Activated CD8-positive, alpha-beta T cell treated with anti-CD3 and anti-CD28 coated beads for 36 hours (primary cell): ENCODE measurements around the gene IGSF23. TPM values are rescaled to one million over a fixed set of nuclear protein-coding genes. Genes with fewer than 3 reads are reported as not detected.

Source experiments
- ATAC-seq: fragments of 200-7000 bp; cut with Tn5 transposase; one replicate; pipeline ENCODE4 v1.10.0; 2021; ENCODE audit warnings: mild to moderate bottlenecking, moderate library complexity
- CTCF ChIA-PET: fragments of 350-600 bp; sonication (Branson Sonifier 250); formaldehyde crosslinking; loops from one replicate; lab custom pipeline; 2021; ENCODE audit warnings: antibody characterized with exemption; lab: Charles Lee
- POLR2A ChIA-PET: fragments of 350-600 bp; sonication (Branson Sonifier 250); formaldehyde crosslinking; loops from one replicate; lab custom pipeline; 2021; ENCODE audit warnings: antibody characterized with exemption; lab: Charles Lee
- DNase-seq: peaks from one replicate; pipeline ENCODE4 v3.0.0-alpha.2; 2020
- H3K27ac Mint-ChIP-seq: one replicate; pipeline ENCODE4 v1.8.0; 2021; ENCODE audit warnings: mild to moderate bottlenecking, mixed read lengths
- H3K27me3 Mint-ChIP-seq: one replicate; pipeline ENCODE4 v1.8.0; 2021; ENCODE audit warnings: mixed read lengths
- H3K36me3 Mint-ChIP-seq: one replicate; pipeline ENCODE4 v1.8.0; 2021; ENCODE audit warnings: low read depth, mixed read lengths
- H3K4me1 Mint-ChIP-seq: one replicate; pipeline ENCODE4 v1.8.0; 2021; ENCODE audit warnings: low read depth, mixed read lengths
- H3K4me3 Mint-ChIP-seq: one replicate; pipeline ENCODE4 v1.8.0; 2021; ENCODE audit warnings: mild to moderate bottlenecking, moderate library complexity, mixed read lengths
- H3K9me3 Mint-ChIP-seq: one replicate; pipeline ENCODE4 v1.8.0; 2021; ENCODE audit warnings: mixed read lengths
- intact Hi-C: fragments of 100-400 bp; cut with micrococcal nuclease; formaldehyde crosslinking; loops from one replicate; pipeline ENCODE4 v1.10.0; 2022
- total RNA-seq, 2 experiments: library from RNA; stranded (reverse); gene quantifications; one replicate each; pipeline ENCODE4 v1.2.3, GENCODE V29; 2021
- TF ChIP-seq, protein P1 (sequence below): fragments of 200-600 bp; IDR thresholded peaks from one replicate; pipeline ENCODE4 v1.8.0; 2022; ENCODE audit warnings: antibody characterized with exemption, mild to moderate bottlenecking

Gene IGSF23
- total RNA-seq, 2 experiments from 2014 or later = not detected

DNA sequence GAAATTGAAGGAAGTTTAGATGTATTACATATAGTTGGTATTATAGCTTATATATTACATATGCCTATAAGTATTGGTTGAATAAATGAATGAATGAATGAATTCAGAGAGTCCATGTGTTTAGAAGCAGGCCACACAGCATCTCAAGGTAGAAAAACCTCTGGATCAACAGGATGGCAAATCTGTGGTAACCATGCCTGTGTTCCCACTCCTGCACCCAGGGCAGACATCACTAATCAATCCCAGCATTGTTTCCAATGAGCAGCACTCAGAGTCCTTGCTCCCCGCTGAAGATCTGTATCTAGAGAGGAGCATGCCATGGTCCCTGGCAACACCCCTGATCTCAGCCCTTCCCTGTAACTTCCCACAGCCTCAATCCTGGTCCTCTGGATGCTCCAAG lies 58.9 kb downstream of the IGSF23 start:
- no peaks in the 10 kb centered on the region for H3K36me3 Mint-ChIP-seq
- TF ChIP-seq, protein P1, sequence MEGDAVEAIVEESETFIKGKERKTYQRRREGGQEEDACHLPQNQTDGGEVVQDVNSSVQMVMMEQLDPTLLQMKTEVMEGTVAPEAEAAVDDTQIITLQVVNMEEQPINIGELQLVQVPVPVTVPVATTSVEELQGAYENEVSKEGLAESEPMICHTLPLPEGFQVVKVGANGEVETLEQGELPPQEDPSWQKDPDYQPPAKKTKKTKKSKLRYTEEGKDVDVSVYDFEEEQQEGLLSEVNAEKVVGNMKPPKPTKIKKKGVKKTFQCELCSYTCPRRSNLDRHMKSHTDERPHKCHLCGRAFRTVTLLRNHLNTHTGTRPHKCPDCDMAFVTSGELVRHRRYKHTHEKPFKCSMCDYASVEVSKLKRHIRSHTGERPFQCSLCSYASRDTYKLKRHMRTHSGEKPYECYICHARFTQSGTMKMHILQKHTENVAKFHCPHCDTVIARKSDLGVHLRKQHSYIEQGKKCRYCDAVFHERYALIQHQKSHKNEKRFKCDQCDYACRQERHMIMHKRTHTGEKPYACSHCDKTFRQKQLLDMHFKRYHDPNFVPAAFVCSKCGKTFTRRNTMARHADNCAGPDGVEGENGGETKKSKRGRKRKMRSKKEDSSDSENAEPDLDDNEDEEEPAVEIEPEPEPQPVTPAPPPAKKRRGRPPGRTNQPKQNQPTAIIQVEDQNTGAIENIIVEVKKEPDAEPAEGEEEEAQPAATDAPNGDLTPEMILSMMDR = no peak
- ATAC-seq = no peak
- no peak for DNase-seq
- H3K4me3 Mint-ChIP-seq = no peak overlapping the region
- ChIA-PET POLR2A (no interaction called here), CTCF (interaction anchor here (1.0 kb wide), 1 partner anchor 15 kb away, joined by 5 read pairs; no protein-coding TSS in a partner anchor)
- H3K27me3 Mint-ChIP-seq = no peaks in the 10 kb centered on the region
- intact Hi-C loops = no loop called here
- H3K9me3 Mint-ChIP-seq = no peaks in the 10 kb centered on the region
- no peak overlapping the region for H3K27ac Mint-ChIP-seq
- H3K4me1 Mint-ChIP-seq = no peaks in the 10 kb centered on the region

DNA sequence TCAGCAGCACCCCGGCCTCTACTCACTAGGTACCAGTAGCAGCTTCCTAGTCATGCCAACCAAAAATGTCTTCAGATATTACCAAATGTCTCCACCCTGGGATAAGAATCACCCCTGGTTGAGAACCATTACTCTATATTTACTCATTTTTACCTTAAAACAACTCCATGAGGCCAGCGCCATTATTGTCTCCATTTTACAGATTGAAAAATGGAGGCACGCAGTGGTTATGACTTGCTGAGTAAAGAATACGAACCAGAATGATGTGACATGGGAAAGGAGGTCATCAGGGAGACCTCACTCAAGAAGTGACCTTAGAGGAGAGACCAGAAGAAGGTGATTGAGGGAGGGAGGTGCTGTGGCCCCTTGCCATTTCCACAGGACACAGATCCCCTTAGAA lies 60.1 kb downstream of the IGSF23 start:
- no peak overlapping the region for H3K27ac Mint-ChIP-seq
- H3K9me3 Mint-ChIP-seq = no peaks in the 10 kb centered on the region
- no peak overlapping the region for H3K4me3 Mint-ChIP-seq
- ChIA-PET CTCF (no interaction called here), POLR2A (no interaction called here)
- no peaks in the 10 kb centered on the region for H3K27me3 Mint-ChIP-seq
- ATAC-seq (no peak), DNase-seq (no peak)
- no peaks in the 10 kb centered on the region for H3K4me1 Mint-ChIP-seq
- TF ChIP-seq, protein P1 = no peak
- no peaks in the 10 kb centered on the region for H3K36me3 Mint-ChIP-seq
- intact Hi-C loops = no loop called here

DNA sequence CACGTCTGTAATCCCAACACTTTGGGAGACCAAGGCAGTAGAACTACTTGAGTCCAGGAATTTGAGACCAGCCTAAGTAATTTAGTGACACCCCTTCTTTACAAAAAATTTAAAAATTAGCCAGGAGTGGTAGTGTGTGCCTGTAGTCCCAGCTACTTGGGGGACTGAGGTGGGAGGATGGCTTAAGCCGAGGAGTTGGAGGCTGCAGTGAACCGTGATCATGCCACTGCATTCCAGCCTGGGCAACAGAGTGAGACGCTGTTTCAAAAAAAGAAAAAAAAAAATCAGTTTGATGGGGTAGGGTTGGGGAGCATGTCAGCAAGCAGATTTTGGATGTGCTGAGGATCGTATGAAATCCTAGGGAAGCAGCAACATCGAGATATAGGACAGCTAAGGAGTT lies 62.2 kb downstream of the IGSF23 start:
- TF ChIP-seq, protein P1 = no peak
- no peaks in the 10 kb centered on the region for H3K27me3 Mint-ChIP-seq
- H3K27ac Mint-ChIP-seq = no peak overlapping the region
- CTCF ChIA-PET = interaction anchor here (1.2 to 1.3 kb wide), 2 partner anchors 96 to 109 kb away, joined by 7 read pairs; no protein-coding TSS in a partner anchor
- no peaks in the 10 kb centered on the region for H3K36me3 Mint-ChIP-seq
- ATAC-seq = no peak
- H3K9me3 Mint-ChIP-seq = no peaks in the 10 kb centered on the region
- intact Hi-C loops = no loop called here
- no peak overlapping the region for H3K4me3 Mint-ChIP-seq
- POLR2A ChIA-PET = interaction anchor here (0.5 kb wide), 1 partner anchor 93 kb away, joined by 3 read pairs; no protein-coding TSS in a partner anchor
- H3K4me1 Mint-ChIP-seq = no peaks in the 10 kb centered on the region
- no peak for DNase-seq

DNA sequence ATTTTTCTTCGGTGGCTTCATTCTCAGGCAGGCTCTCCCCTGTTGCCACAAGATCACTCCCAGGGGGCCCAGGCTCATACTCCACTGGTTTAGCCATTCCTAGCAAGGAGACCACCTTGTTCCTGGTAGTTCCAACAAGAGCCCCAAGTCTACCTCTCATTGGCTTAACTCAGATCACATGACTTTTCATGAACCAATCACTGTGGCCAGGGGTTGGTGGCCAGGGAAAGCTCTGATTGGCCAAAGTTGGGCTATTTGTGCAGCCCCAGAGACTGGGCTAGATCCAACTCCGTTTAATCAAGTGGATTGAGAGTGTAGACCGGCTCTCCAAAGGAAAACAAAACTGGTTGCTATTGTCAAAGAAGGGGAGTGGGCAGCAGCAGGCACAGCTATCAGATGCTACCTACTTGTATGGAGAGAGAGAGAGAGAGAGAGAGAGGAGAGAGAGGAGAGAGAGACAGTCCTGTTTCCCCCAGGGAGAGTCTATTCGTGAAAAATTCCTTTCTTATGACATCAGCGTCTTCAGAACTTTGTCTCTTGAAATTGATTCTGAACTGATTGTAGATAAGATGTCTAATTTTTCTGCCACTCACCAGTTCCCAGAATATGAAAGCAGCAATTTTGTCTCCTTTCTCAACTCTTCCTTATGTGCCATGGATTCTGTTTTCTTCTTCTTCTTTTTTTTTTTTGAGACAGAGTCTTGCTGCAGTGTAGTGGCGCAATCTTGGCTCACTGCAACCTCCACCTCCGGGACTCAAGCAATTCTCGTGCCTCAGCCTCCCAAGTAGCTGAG lies 63.9 kb downstream of the IGSF23 start:
- TF ChIP-seq, protein P1 = no peak
- no peak for ATAC-seq
- Mint-ChIP-seq H3K27ac (no peak overlapping the region), H3K4me1 (no peaks in the 10 kb centered on the region), H3K9me3 (no peaks in the 10 kb centered on the region), H3K27me3 (no peaks in the 10 kb centered on the region), H3K4me3 (no peak overlapping the region), H3K36me3 (no peaks in the 10 kb centered on the region)
- no peak for DNase-seq
- intact Hi-C loops = no loop called here
- ChIA-PET POLR2A (interaction anchor here (0.7 kb wide), 1 partner anchor 106 kb away, joined by 3 read pairs; no protein-coding TSS in a partner anchor), CTCF (no interaction called here)

DNA sequence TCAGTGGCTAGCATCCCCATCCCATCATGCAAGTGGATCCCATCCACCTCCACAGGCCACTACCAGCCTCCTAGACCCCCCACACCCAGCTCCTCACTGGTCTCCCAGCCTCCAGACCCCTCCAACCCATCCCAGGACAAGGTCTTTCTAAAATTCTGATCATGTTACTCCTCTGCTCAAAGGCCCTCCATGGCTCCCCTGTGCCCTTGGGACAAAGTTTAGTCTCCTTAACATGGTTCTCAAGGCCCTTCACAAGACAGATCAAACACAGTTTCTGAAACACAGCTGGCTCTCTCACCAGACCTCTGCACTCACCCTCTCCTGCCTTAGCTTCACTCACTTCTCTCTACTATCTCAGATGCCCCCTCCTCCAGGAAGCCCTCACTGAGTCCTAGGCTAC lies 67.2 kb downstream of the IGSF23 start:
- no peak overlapping the region for H3K27ac Mint-ChIP-seq
- POLR2A ChIA-PET = no interaction called here
- CTCF ChIA-PET = interaction anchor here (1.0 kb wide), 2 partner anchors 8 to 164 kb away, joined by 3 to 4 read pairs; no protein-coding TSS in a partner anchor

More for the DNA sequence above, 67.2 kb downstream of the IGSF23 start:
- TF ChIP-seq, protein P1 = no peak
- no peaks in the 10 kb centered on the region for H3K36me3 Mint-ChIP-seq
- peaks cover 12% of the 10 kb centered on the region for H3K4me1 Mint-ChIP-seq
- ATAC-seq = no peak
- intact Hi-C loops = no loop called here
- H3K4me3 Mint-ChIP-seq = no peak overlapping the region
- no peaks in the 10 kb centered on the region for H3K9me3 Mint-ChIP-seq
- peaks cover 3% of the 10 kb centered on the region for H3K27me3 Mint-ChIP-seq
- DNase-seq = no peak
